Spleen (tissue), 11 donors: ENCODE results near the gene KCND3. TPM values are rescaled to one million over a fixed set of nuclear protein-coding genes. Genes with fewer than 3 reads are reported as not detected.
A peak's percentile ranks its signal among the peaks of the same experiment; 100 is the strongest.

Experiments
- DNase-seq: peaks from one replicate; pipeline ENCODE4 v3.0.0-alpha.2; 2020
- H3K27ac ChIP-seq, 8 donors: fragments of 200-600 bp; sonication (generic) in 7 of 8; 1 replicate in 4 of 8; 2 replicates in 4 of 8; pipeline versions ENCODE4 v1.5.0 to v1.8.0; 2016 to 2021; ENCODE audit warnings: inconsistent platforms in 4 of 8, mild to moderate bottlenecking in 4 of 8, moderate library complexity in 1 of 8
- H3K27me3 ChIP-seq, 7 donors: fragments of 200-600 bp; sonication (generic) in 6 of 7; replicated peaks in 1 of 7; 1 replicate in 4 of 7; 2 replicates in 3 of 7; pipeline versions ENCODE4 v1.5.0 to v1.8.0; 2016 to 2021; ENCODE audit warnings: inconsistent platforms in 3 of 7, mild to moderate bottlenecking in 1 of 7
- H3K36me3 ChIP-seq, 6 donors: fragments of 200-600 bp; sonication (generic) in 5 of 6; 1 replicate in 4 of 6; 2 replicates in 2 of 6; pipeline versions ENCODE4 v1.5.0 to v1.8.0; 2016 to 2021; ENCODE audit warnings: inconsistent platforms in 2 of 6
- H3K4me1 ChIP-seq, 6 donors: fragments of 200-600 bp; sonication (generic) in 5 of 6; 1 replicate in 3 of 6; 2 replicates in 3 of 6; pipeline versions ENCODE4 v1.5.0 to v1.8.0; 2016 to 2021; ENCODE audit warnings: inconsistent platforms in 3 of 6
- H3K4me3 ChIP-seq, 8 donors: fragments of 200-600 bp; sonication (generic) in 7 of 8; 1 replicate in 4 of 8; 2 replicates in 4 of 8; pipeline versions ENCODE4 v1.5.0 to v1.8.0; 2016 to 2021; ENCODE audit warnings: inconsistent platforms in 4 of 8, mild to moderate bottlenecking in 4 of 8, moderate library complexity in 2 of 8
- H3K9me3 ChIP-seq, 8 donors: fragments of 200-600 bp; sonication (generic) in 7 of 8; 1 replicate in 4 of 8; 2 replicates in 4 of 8; pipeline versions ENCODE4 v1.5.0 to v1.8.0; 2016 to 2021; ENCODE audit warnings: inconsistent platforms in 4 of 8
- POLR2A ChIP-seq, 3 donors: fragments of 450-650 bp; IDR thresholded peaks; one replicate each; pipeline ENCODE4 v1.5.1; 2017; ENCODE audit warnings: antibody characterized with exemption in 3 of 3, mild to moderate bottlenecking in 1 of 3
- POLR2AphosphoS5 ChIP-seq, 3 donors: sonication (generic); formaldehyde crosslinking; IDR thresholded peaks; one replicate each; pipeline ENCODE4 v1.5.1; 2017; ENCODE audit warnings: antibody characterized with exemption in 3 of 3
- WGBS, 5 donors: extraction: QIAGEN DNeasy Blood & Tissue Kit in 3 of 5; methylation state at CpG; one replicate each; pipeline versions ENCODE4 v1.1.5 to v1.1.7; 2013 to 2018; 5-methylcytosine and 5-hydroxymethylcytosine counted together
- intact Hi-C: fragments of 100-400 bp; cut with DNase I; formaldehyde crosslinking; loops from one replicate; pipeline ENCODE4 v1.15.0; 2023; ENCODE audit warnings: low total_unique reads
- polyA plus RNA-seq, 3 donors: library from polyadenylated mRNA; stranded (reverse); fragments of 200-250 nt; gene quantifications; one replicate each; pipeline ENCODE4 v1.2.1, GENCODE V29; 2013
- total RNA-seq, 7 donors: library from RNA; depleted of rRNA in 3 of 7; stranded (reverse); fragments of >200 nt in 3 of 7; fragmentation: NEBNext Ultra II Directional in 4 of 7; extraction: Animal tissue kit (Norgen Biotek cat#: 25700) in 4 of 7; gene quantifications; one replicate each; pipeline versions ENCODE4 v1.1.0 to v1.2.1, GENCODE V29; 2016 to 2021
- TF ChIP-seq, protein P1 (sequence below), 11 experiments: fragments of 200-600 bp in 7 of 11; fragments of 450-650 bp in 4 of 11; sonication (generic) in 4 of 11; IDR thresholded peaks in 8 of 11; conservative IDR thresholded peaks in 3 of 11; 1 replicate in 7 of 11; 2 replicates in 4 of 11; pipeline versions ENCODE4 v1.4.0 to v1.8.0; 2016 to 2021; ENCODE audit warnings: antibody characterized with exemption in 11 of 11, inconsistent platforms in 4 of 11, mild to moderate bottlenecking in 1 of 11
- donor health status: healthy with polysubstance abuse.
- donor health status: DM: no; HTN: no; CAD: no; lungs with moderate emphysema.
- donor health status: DM: no; HTN: no; CAD: no.
- donor health status: Bipolar disorder and iron deficiency.
- donor health status: healthy.
- donor health status: DM: no; HTN: no; CAD: no.
- donor health status: DM: yes; HTN: yes; CAD: no.

Gene KCND3
- total and polyA plus RNA-seq, 10 donors: 0.67 to 14.2 (median 8.6) TPM

DNA sequence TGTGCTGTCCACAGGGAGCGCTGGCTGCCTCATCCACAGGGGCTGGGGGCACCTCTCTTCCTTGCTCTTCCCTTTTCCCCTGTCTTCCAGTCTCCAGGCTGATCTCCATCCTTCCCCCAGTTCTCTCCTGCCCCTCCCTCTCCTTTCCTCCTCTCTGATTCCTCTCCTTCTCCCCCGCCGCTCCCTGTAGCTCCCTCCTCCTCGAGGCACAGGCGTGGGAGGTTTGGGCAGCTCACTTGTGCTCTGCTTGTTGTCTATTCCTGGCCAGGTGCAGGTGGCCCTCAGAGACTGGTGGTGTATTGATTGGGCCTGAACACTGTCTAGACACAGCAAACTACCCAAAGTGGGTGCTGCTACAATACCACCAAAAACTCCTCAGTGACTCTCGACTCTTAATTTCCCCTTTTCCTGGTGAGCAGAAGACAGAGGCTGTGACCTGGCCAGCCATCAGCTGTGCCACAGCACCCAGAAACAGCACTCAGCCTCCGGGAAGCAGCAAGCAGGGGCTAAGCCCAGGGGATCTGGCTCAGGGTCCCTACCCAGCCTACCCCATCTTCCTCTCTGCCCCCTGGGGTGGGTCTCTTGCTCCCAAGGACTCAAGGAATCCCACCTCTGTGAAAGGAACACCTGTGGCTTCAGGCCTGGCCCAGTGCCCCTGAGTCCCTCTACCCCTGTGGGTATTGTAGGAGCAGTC is 140.5 kb downstream of the KCND3 start:
- Histone ChIP-seq H3K4me1 (no peaks in the 10 kb centered on the region), H3K4me3 (no peak overlapping the region), H3K27me3 (peaks cover 0 to 14% (median 0%) of the 10 kb centered on the region in 7 donors), H3K9me3 (no peaks in the 10 kb centered on the region), H3K36me3 (no peaks in the 10 kb centered on the region), H3K27ac (no peak overlapping the region)
- intact Hi-C loops: no loop called here
- DNase-seq: peak; percentile 57
- TF ChIP-seq POLR2A (IDR thresholded peaks at IDR 0.05) (no peak), POLR2AphosphoS5 (IDR thresholded peaks at IDR 0.05) (no peak)
- TF ChIP-seq, protein P1, sequence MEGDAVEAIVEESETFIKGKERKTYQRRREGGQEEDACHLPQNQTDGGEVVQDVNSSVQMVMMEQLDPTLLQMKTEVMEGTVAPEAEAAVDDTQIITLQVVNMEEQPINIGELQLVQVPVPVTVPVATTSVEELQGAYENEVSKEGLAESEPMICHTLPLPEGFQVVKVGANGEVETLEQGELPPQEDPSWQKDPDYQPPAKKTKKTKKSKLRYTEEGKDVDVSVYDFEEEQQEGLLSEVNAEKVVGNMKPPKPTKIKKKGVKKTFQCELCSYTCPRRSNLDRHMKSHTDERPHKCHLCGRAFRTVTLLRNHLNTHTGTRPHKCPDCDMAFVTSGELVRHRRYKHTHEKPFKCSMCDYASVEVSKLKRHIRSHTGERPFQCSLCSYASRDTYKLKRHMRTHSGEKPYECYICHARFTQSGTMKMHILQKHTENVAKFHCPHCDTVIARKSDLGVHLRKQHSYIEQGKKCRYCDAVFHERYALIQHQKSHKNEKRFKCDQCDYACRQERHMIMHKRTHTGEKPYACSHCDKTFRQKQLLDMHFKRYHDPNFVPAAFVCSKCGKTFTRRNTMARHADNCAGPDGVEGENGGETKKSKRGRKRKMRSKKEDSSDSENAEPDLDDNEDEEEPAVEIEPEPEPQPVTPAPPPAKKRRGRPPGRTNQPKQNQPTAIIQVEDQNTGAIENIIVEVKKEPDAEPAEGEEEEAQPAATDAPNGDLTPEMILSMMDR (IDR thresholded peaks at IDR 0.05 in 8 of 11, conservative IDR thresholded peaks at IDR 0.05 in 3 of 11): no peak
- 72 to 88% (median 73%) methylated on average over 7 of the region's 7 CpGs for WGBS, 5 donors

GRCh38 chr1:111847466-111847865 is 142.0 kb downstream of the KCND3 start:
- TF ChIP-seq POLR2A (IDR thresholded peaks at IDR 0.05): no peak
- TF ChIP-seq, protein P1 (IDR thresholded peaks at IDR 0.05 in 8 of 11, conservative IDR thresholded peaks at IDR 0.05 in 3 of 11): no peak
- intact Hi-C loops: no loop called here
- 85 to 89% (median 87%) methylated on average over 10 of the region's 10 CpGs for WGBS, 5 donors
- H3K27me3 ChIP-seq: peaks cover 0 to 14% (median 0%) of the 10 kb centered on the region in 7 donors
- no peaks in the 10 kb centered on the region for H3K4me1 ChIP-seq
- no peaks in the 10 kb centered on the region for H3K36me3 ChIP-seq
- no peak for DNase-seq
- no peaks in the 10 kb centered on the region for H3K9me3 ChIP-seq
- no peak overlapping the region for H3K27ac ChIP-seq
- H3K4me3 ChIP-seq: no peak overlapping the region

DNA sequence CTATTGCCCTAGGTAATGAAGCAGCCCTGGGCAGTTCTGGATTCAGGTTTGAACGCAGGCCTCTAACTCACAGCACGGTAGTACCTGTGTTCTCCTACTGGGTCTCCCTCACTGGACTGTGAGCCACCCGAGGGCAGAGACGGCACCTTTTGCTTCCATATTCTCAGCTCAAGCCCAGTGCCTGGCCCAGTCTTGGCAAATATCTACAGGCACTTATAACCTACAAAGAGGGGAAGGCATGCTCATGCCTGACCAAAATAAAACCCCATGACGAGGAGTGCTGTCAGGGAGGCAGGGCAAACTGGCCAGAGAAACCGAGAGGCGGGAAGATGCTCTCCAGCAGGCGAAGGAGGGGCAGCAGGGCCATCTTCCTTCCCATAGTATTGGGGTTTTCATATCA is 142.6 kb downstream of the KCND3 start:
- TF ChIP-seq POLR2AphosphoS5 (IDR thresholded peaks at IDR 0.05): no peak
- TF ChIP-seq, protein P1 (IDR thresholded peaks at IDR 0.05 in 8 of 11, conservative IDR thresholded peaks at IDR 0.05 in 3 of 11): no peak
- no peak for TF ChIP-seq POLR2A (IDR thresholded peaks at IDR 0.05)
- Histone ChIP-seq H3K27ac (no peak overlapping the region), H3K9me3 (no peaks in the 10 kb centered on the region), H3K36me3 (no peaks in the 10 kb centered on the region), H3K27me3 (peaks cover 0 to 14% (median 0%) of the 10 kb centered on the region in 7 donors), H3K4me1 (no peaks in the 10 kb centered on the region), H3K4me3 (no peak overlapping the region)
- WGBS, 5 donors: 86 to 94% (median 92%) methylated on average over 8 of the region's 8 CpGs
- intact Hi-C loops: no loop called here
- DNase-seq: no peak

- TF ChIP-seq POLR2A (IDR thresholded peaks at IDR 0.05): no peak
- TF ChIP-seq POLR2AphosphoS5 (IDR thresholded peaks at IDR 0.05): no peak
- TF ChIP-seq, protein P1 (IDR thresholded peaks at IDR 0.05 in 8 of 11, conservative IDR thresholded peaks at IDR 0.05 in 3 of 11): no peak
- WGBS, 5 donors: 52 to 100% (median 60%) methylated on average over 1 to 2 of the region's 2 CpGs
- H3K27ac ChIP-seq: no peak overlapping the region
- no peak overlapping the region for H3K4me3 ChIP-seq
- H3K4me1 ChIP-seq: no peaks in the 10 kb centered on the region
- no peak for DNase-seq
- no peaks in the 10 kb centered on the region for H3K27me3 ChIP-seq
- intact Hi-C loops: no loop called here
- H3K9me3 ChIP-seq: no peaks in the 10 kb centered on the region
- H3K36me3 ChIP-seq: no peaks in the 10 kb centered on the region
These were observed 146.3 kb downstream of the KCND3 start for GRCh38 chr1:111843177-111843576.
